ENCODE data around the gene LRRC1.

- TF ChIP-seq, protein P1, sequence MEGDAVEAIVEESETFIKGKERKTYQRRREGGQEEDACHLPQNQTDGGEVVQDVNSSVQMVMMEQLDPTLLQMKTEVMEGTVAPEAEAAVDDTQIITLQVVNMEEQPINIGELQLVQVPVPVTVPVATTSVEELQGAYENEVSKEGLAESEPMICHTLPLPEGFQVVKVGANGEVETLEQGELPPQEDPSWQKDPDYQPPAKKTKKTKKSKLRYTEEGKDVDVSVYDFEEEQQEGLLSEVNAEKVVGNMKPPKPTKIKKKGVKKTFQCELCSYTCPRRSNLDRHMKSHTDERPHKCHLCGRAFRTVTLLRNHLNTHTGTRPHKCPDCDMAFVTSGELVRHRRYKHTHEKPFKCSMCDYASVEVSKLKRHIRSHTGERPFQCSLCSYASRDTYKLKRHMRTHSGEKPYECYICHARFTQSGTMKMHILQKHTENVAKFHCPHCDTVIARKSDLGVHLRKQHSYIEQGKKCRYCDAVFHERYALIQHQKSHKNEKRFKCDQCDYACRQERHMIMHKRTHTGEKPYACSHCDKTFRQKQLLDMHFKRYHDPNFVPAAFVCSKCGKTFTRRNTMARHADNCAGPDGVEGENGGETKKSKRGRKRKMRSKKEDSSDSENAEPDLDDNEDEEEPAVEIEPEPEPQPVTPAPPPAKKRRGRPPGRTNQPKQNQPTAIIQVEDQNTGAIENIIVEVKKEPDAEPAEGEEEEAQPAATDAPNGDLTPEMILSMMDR (IDR thresholded peaks at IDR 0.05; ENCODE audit: insufficient read depth, low read depth, low read length): no peak
- no peak for TF ChIP-seq EZH2 (IDR thresholded peaks at IDR 0.05; ENCODE audit: insufficient read depth, low read length)
These were observed 43.4 kb upstream of the LRRC1 start for GRCh38 chr6:53751417-53751816.

All from astrocyte (in vitro differentiated cells and primary cell).